ENCODE measurements around the gene NGF.
"Not testable (repeated sequence)": the region's sequence is repeated elsewhere in the genome, so short reads cannot be mapped to it uniquely, and the experiment has no call there.

Gene NGF

DNA sequence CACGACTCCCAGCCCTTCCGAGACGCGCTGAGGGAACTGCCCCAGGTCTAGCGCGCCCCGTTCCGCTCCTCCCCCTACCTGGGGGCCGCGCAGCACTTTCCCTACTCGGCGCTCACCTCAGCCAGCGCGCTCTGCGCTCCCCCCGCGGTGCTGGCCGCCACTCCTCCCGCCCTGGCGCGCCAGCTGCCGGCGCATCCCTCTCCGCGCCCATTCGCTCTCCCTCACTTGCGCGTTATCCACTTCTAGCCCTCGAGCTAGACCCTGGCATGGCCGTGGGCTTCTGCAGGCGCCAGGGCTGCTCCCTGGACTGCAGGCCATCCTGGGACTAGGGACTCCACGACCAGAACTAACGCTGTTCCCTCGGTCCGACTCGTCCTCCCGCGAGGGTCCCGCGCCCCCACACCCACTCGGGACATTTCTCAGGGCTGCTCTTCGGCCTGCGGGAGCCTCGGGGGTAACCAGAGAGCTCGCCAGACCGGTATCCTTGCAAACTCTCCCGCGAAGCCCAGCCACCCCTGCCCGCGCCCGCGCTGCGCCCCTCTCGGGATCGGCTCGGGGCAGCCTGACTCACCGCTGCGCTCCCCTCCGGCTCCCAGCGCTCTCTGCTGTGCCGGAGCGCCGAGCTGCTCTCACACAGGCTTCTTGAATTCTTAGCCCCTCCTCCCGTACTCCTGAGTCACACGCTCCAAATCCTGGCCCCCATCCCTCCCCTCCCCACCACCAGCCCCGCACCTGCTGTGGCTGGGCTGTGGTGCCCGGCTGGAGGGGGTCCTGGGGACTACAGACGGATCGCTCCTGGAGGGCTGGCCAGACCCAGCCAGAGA, at the start of gene NGF:
TSS of gene NGF (minus strand) at position 617 of the 824 bp plus-strand sequence. CDS start 51,454 bp downstream, outside the sequence.
- DNase-seq = peak; percentile 79

DNA sequence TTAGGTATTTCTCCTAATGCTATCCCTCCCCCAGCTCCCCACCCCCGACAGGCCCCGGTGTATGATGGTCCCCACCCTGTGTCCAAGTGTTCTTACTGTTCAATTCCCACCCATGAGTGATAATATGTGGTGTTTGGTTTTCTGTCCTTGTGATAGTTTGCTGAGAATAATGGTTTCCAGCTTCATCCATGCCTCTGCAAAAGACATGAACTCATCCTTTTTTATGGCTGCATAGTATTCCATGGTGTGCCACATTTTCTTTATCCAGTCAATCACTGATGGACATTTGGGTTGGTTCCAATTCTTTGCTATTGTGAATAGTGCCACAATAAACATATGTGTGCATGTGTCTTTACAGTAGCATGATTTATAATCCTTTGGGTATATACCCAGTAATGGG, 45.4 kb upstream of the NGF start:
- DNase-seq = not testable (repeated sequence)

DNA sequence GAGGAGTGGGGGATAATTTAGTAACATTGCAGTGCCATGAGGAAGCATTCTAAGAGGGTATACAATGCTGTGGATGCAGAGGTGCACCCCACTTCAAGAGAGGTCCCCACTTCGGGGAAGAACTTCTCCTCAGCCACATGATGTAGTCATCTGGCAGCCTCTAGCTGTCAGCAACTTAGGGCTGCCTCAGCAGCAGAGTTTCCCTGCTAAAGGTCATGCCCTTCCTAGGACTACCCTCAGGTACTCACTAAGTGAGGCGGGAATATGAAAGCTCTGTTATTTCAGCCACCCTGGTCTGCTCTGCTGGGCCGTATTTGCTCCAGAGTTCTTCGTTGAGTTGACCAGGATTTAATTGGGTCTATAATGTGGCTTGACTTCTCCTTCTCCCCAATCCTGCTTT, 41.9 kb upstream of the NGF start:
- DNase-seq = no peak

DNA sequence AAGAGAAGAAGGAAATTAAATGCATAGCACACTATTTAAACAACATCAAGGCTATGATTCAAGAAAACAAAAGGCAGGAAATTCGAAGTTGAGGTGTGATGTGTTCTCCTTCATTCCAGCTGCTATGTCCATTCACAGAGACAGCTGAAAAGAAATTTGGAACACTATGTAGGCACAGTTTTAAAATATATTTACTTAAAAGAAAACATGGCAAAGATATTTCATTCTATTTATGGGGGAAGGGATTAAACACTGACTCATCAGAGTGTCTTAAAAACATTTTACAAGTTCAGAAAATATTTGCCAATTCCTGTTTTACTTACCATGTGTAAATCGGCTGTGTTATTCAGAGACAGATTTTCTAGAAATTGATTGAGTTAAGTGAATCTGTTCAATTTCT, 39.4 kb upstream of the NGF start:
- DNase-seq = peak; percentile 38

DNA sequence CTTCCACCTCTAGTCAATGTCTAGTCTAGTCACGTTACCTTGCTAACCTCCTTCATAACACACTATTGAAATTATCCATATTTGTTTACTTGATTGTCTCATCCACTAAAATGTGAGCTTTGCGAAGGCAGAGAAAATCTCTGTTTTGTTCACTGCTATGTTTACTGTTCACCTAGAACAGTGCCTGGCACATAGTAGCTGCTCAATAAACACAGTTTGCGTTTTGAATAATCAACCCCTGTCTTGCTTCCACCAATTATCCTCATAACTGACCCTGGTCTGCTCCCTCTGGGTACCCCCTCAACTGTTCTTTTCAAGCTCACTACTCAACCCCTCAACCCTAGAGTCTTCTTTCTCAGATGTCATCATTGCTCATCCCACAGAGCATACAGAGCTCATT, 36.5 kb upstream of the NGF start:
- DNase-seq = no peak

DNA sequence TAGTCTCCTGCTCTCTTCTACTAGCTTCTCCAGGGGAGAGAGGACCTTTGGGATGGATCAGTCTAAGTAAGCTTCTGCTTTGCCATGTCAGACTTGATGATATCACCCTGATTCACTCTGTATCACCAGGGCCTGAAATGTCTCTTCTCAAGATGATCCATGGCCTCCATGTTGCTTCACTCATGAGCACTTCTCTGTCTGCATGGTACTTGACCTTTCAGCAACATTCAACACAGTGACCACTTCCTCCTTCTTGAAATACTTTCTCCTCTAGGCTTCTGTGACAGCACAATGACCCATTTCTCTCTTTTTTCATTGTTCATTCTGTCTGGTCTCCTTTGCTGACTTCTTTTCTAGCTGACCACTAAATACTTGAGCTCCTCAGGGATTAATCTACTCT, 35.3 kb upstream of the NGF start:
- peak; percentile 91 for DNase-seq

DNA sequence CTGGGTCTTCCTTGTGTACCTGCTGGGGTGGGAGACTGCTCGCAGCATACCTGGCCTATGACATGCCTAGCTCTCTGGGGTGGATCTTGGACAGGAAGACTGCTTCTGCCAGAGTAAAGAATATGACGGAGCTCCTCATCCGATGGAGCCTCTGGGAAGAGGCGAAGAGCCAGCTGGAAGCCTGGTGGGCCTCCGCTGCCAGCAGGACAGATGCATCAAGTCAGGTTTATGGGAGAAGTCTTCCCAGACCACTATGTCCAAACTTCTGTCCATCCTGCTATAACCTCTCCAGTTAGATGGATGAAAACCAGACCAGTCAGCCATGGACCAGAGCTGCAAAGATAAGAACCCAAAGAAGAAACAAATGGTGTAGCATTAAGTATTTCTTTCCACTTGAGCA, 27.7 kb upstream of the NGF start:
- DNase-seq = no peak

DNA sequence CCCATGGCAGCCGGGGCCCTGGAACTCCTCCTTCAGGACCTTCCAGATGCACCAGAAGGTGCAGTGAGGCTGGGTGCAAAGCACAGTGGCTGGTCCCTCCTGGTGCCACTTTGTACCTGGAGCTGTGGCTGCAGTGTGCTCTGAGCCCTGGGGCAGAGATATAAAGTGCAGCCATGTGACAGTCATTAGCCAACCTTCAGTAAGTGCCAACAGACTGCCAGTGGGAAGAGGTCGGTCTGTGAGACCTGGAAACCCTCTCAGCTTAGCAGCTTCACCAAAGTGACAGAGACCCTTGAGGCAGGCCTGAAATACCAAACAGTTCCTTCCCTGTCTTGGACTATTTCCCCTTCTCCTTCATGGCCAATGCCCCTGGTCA, 26.7 kb upstream of the NGF start:
- no peak for DNase-seq

DNA sequence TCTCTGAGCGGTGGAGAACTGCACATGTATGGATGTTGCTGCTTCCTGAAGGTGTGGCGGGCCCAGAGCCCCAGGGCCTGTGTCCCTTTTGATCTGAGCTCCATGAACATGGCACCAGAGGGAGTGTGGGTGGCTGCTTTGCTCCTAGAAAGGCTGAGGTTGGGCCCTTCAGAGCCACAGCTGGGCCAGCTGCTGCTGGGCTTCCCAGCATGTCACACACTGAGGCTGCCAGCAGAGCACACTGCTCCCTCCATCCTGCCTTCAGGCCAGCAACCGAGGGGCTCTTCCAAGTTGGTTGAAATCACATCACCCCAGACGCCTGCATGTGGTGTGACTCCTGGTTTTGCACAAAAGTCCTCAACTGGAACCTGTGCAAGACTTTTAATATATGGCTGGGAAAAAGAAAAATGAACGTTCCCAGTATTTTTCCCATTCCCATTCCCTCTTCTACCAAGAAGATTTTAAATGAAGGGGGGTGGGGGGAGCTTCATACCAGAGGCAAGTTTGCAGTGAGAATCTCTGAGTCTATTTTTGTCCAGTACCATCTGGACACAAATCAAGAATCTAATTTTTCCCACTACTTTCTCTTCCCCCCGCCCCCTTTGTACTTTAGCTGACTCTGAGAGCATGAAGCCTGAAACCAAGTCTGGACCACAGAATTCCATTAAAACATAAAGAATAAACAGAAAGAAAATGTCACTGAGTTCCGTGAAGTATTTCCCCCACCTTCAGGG, 26.2 kb upstream of the NGF start:
- peak; percentile 96 for DNase-seq

DNA sequence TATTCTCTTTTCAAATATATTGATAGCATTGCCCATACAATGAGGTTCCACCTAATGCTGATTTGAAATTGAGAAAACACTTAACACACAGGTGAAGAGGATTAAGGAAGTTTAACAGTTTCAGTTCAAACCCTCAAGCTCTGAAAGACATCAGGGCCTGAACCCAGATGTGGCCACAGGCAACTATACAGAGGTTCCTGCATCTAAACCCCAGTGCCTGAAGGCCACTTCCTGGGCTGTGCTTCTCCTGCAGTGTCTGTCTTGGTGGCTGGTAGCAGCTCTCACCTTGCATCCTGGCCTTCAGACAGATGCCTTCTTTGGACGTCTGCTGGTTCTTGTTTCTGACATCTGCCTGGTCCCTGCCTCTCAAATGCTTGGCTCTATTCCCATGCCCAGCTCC, 25.1 kb upstream of the NGF start:
- DNase-seq = no peak

DNA sequence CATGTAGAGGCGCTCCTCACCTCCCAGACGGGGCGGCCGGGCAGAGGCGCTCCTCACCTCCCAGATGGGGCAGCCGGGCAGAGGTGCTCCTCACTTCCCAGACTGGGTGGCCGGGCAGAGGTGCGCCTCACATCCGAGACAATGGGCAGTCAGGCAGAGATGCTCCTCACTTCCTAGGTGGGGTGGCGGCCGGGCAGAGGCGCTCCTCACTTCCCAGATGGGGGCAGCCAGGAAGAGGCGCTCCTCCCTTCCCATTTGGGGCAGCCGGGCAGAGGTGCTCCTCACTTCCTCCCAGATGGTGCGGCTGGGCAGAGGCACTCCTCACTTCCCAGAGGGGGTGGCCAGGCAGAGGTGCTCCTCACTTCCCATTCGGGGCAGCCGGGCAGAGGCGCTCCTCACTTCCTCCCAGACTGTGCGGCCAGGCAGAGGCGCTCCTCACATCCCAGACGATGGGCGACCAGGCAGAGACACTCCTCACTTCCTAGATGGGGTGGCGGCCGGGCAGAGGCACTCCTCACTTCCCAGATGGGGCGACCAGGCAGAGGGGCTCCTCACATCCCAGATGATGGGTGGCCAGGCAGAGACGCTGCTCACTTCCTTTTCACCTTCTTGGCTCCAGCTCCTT, 22.6 kb upstream of the NGF start:
- not testable (repeated sequence) for DNase-seq

DNA sequence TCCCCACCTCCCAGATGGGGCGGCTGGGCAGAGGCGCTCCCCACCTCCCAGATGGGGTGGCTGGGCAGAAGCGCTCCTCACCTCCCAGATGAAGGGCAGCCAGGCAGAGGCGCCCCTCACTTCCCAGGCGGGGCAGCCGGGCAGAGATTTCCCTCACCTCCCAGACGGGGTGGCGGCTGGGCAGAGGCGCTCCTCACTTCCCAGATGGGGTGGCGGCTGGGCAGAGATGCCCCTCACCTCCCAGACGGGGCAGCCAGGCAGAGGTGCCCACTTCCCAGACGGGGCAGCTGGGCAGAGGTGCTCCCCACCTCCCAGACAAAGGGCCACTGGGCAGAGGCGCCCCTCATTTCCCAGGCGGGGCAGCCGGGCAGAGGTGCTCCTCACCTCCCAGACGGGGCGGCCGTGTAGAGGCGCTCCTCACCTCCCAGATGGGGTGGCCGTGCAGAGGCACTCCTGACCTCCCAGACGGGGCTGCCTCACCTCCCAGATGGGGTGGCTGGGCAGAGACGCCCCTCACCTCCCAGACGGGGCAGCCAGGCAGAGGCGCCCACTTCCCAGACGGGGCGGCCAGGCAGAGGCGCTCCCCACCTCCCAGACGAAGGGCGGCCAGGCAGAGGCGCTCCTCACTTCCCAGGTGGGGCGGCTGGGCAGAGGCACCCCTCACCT, 21.9 kb upstream of the NGF start:
- not testable (repeated sequence) for DNase-seq

DNA sequence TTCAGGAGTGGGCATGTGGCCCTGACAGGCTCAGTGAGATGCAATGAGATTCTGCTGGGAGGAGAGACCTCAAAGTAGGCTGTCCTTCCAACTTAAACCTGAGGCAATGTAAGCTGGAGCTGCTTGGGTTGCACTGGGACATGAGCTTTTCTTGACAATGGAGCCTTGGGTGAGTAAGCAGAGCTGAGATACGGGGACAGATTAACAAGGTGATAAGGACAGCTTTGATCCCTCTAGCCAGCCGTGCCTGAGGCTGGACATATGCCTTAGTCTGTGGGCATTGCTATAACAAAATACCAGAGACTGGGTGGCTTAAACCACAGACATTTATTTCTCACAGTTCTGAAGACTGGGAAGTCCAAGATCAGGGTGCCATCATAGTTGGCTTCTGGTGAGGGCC, 18.3 kb upstream of the NGF start:
- DNase-seq = no peak

DNA sequence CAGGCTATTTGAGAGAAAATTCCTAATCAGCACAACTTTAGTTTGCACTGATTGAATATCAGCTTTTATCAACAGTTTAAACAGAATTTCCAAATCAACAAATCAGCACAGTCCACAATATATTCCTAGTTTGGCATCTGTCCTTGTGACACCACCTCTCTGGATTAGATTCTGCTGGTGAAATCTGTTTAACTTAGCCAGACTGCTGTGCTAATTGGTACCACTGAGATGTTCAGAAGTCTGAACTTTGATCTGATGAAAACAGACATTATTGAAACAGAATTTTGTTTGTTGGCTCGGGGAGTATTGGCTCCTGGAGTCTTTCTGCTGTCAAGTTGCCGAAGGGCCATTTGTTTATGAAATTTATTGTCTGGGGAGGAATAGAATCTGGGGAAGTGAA, 17.0 kb upstream of the NGF start:
- no peak for DNase-seq

DNA sequence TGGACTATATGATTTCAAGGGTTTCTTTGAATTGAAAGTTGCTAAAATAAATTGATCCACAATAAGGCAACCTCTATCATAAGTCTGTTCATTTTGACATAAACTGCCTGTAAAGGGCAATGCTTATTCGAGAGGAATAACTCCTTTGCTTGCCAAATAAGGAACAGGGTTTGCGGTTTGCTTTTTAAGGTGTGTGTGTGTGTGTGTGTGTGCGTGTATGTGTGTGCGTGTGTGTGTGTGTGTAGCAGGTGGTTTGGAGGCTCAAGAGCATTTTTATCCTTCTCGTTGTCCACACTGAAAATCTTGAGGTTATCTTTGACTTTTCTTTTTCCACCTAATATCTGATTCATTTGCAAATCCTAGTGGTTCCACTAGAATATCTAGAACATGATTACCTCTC, 13.1 kb upstream of the NGF start:
- DNase-seq = no peak

DNA sequence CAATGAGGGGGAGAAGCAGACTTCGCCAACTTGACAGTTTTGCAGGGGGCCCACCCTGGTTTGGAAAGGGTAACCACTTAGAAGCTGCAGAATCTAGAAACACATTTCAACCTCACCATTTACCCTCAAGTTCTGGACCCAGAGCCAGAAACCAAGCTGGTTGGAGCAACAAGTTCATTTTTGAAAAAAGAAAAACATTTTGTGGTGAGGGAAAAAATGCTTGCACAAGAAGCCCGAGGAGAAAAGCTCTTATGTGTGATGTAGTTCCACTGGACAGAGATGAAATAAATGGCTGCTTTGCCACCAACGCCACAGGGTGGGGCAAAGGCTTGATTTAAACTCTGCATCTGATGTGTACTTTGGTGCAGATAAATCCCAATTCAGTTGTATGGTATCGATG, 10.6 kb upstream of the NGF start:
- DNase-seq = no peak

DNA sequence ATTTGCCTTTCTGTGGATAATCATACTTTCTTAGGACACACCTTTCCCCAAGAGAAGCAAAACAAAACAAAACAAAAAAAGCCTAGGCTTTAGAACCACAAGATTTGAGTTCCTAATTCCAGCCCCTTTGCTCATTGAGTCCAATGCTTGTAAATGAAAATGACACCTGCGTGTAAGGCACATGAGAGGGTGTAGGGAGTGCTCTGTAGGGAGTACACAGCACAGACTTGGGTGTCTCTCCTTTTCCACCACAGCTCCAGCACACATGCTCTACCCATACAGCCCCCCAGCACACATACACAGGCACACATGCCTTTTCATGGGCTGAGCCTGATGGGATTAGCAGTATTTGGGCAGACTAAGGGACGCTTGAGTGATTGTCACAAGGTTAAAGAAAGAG, 9.2 kb upstream of the NGF start:
- DNase-seq = no peak

DNA sequence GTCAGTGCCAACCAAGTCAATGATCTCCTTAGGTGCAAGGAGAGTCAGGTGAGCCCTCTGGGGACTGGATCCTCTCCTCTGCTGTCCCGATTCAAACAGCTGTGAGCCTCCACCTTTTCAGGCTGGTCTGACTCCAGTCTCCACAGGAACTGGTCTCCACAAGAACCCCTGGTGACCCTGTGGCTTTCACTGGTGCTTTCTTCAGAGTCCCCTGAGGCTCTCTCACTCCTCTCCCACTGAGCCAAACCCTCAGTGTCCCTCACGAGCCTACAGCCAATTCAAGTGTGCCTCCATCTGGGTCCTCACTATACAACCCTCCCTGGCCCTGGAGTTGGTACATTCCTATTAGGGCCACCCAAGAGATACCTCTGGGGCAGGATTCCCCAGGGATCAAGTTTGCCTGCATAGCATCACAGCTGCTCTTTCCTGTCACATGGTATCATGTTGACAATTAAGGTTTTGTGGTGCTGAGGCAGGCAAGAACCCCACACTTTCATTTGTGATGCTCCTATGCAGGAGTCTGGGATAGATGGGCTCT, 5.2 kb upstream of the NGF start:
- DNase-seq = no peak

DNA sequence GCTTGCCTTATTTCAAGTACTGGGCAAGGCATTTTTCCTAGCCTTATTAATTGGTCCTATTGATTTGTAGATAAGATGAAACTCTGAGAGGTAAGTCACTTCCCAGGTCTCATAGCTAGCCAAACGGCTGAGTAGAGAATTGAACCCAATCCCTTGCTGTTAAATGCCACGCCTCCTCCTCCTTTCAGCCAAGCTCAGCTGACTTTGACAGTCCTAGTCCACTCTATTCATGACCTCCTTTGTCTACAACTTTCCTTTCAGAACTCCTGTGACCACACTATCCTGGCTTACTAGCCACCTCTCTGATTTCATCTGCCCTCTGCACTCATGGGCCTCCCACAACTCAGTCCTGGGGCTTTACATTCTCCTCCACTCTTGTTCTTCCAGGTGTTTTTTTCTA, 3.9 kb upstream of the NGF start:
- no peak for DNase-seq

DNA sequence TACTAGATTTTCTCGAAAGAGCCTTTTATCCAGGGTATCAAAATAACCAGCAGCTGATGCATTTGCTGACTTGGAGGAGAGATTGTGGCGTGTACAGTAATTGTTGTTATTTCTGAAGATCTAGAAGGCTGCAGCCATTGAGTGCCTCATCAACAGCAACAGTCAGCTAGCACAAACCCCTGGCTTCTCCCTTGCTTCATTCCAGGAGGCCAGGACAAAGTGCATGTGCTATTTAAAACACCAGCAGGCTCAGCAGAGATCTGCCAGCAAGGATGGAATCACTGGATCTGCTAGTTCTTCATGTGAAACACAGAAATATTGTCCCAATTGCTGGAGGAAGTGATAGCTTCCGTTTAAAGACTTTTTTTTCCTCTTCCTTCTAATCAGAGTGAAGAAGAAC, 2.8 kb upstream of the NGF start:
- no peak for DNase-seq

DNA sequence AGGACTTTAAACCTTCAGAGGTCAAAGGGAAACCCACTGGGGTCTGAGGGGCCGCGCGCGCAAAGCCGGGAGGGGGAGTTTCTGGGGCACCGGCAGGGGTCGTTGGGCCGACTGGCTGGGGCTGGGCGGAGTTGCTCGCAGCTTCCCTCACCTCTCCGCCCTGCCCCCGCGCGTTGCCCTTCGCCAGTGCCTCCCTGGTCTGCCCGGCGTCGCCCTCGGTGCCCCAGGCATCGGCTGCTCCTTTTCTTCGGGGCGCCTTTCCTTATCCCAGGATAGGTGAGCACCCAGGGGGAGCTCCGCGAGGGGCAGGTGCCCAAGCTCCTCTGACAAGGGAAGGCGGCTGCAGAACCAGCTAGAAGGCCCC, 390 bp upstream of the NGF start:
- DNase-seq = no peak

DNA sequence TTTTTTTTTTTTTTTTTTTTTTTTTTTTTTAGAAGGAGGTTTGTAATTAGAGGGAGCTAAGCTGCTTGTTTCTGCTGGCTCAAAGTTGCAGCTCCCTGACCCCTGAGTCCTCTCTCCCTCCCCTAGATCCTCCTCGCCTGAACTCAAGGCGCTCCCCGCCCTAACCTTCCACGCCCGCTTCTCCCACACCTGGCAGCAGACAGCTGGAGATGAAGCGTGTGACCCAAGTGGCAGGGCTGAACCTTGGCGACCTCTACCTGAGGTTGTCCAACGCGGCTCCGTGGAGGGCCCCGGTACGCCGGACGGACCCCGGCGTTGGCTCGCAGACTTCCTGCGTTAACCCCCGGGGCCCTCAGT, 795 bp downstream of the NGF start:
- DNase-seq = no peak

DNA sequence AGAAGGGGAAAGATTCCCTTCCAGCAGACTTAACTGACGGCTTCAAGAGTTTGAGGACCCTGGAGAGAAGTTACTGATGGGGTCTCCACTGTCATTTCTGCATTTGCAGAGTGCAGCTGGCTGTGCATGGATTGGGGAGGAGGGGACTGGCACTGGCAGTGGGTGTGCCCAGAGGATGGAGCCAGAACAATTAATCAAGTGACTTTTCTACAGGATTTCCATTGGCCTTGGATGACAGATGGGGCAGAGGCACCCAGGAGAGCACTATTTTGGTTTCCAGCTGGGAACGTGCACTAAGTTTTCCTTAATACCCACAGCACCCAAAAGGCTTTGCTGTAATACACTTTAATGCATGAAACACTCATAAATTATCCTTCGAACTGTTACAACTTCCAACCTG, 1.3 kb downstream of the NGF start:
- DNase-seq = no peak

All from fibroblast of upper back skin (primary cell).